OCI-M1 (cell line): ENCODE measurements around the gene CAPRIN1.
"Not testable (repeated sequence)": the region's sequence is repeated elsewhere in the genome, so short reads cannot be mapped to it uniquely, and the experiment has no call there.

ENCODE experiments used
- DNase-seq: peaks from one replicate; lab custom pipeline; 2025; lab: John Stamatoyannopoulos, UW

Gene CAPRIN1

GRCh38 chr11:34091825-34092224 lies 40.3 kb downstream of the CAPRIN1 start:
- no peak for DNase-seq

GRCh38 chr11:34094900-34095299 lies 43.4 kb downstream of the CAPRIN1 start:
- not testable (repeated sequence) for DNase-seq

GRCh38 chr11:34098813-34099212 lies 47.3 kb downstream of the CAPRIN1 start:
- no peak for DNase-seq

GRCh38 chr11:34104680-34105078 lies 53.1 kb downstream of the CAPRIN1 start:
- peak; percentile 68 for DNase-seq

- DNase-seq: peak; percentile 99
These were observed 53.8 kb downstream of the CAPRIN1 start, which contains the start of gene NAT10 for GRCh38 chr11:34105079-34105956. NAT10 (plus strand) TSS chr11:34105629; CDS start chr11:34108226, 2,597 bp downstream.

GRCh38 chr11:34105957-34106504 lies 54.5 kb downstream of the CAPRIN1 start:
- DNase-seq: peak; percentile 60

GRCh38 chr11:34111722-34112270 lies 60.3 kb downstream of the CAPRIN1 start:
- DNase-seq: no peak

GRCh38 chr11:34114014-34114413 lies 62.5 kb downstream of the CAPRIN1 start:
- no peak for DNase-seq

GRCh38 chr11:34114471-34114870 lies 62.9 kb downstream of the CAPRIN1 start:
- no peak for DNase-seq

GRCh38 chr11:34120651-34121050 lies 69.1 kb downstream of the CAPRIN1 start:
- DNase-seq: no peak

GRCh38 chr11:34124885-34125668 lies 73.5 kb downstream of the CAPRIN1 start:
- DNase-seq: no peak

GRCh38 chr11:34126959-34127848 lies 75.7 kb downstream of the CAPRIN1 start:
- DNase-seq: no peak

GRCh38 chr11:34128824-34129223 lies 77.3 kb downstream of the CAPRIN1 start:
- DNase-seq: no peak

GRCh38 chr11:34132261-34132965 lies 80.9 kb downstream of the CAPRIN1 start:
- DNase-seq: no peak

- DNase-seq: no peak
These were observed 83.2 kb downstream of the CAPRIN1 start for GRCh38 chr11:34134765-34135164.

- no peak for DNase-seq
These were observed 83.9 kb downstream of the CAPRIN1 start for GRCh38 chr11:34135439-34135838.

- no peak for DNase-seq
These were observed 84.9 kb downstream of the CAPRIN1 start for GRCh38 chr11:34136420-34136819.

GRCh38 chr11:34139346-34139745 lies 87.8 kb downstream of the CAPRIN1 start:
- no peak for DNase-seq

GRCh38 chr11:34140149-34140548 lies 88.6 kb downstream of the CAPRIN1 start:
- no peak for DNase-seq

- no peak for DNase-seq
These were observed 91.5 kb downstream of the CAPRIN1 start for GRCh38 chr11:34143048-34143447.

GRCh38 chr11:34145073-34145472 lies 93.5 kb downstream of the CAPRIN1 start:
- DNase-seq: no peak
